ENCODE data around the gene TMEM92. TPM values are rescaled to one million over a fixed set of nuclear protein-coding genes. Genes with fewer than 3 reads are reported as not detected.

Gene TMEM92
- total RNA-seq, 4 donors from 2014 or later = 0.12 to 0.76 TPM; not detected in 2

GRCh38 chr17:50280068-50280467, 5.8 kb downstream of the TMEM92 start:
- peaks cover 0 to 13% (median 0%) of the 10 kb centered on the region in 4 donors for H3K27me3 ChIP-seq
- TF ChIP-seq POLR2A (IDR thresholded peaks at IDR 0.05) (no peak), CTCF (IDR thresholded peaks at IDR 0.05) (no peak)
- peaks cover 0 to 4% (median 0%) of the 10 kb centered on the region in 3 donors for H3K36me3 ChIP-seq
- no peak overlapping the region for H3K27ac ChIP-seq
- intact Hi-C loops (cut with DNase I) = no loop called here
- no peaks in the 10 kb centered on the region for H3K9me3 ChIP-seq
- no peak overlapping the region for H3K4me3 ChIP-seq
- H3K4me1 ChIP-seq = peaks cover 0 to 28% (median 5%) of the 10 kb centered on the region in 3 donors
- 36 to 47% methylated on average over 3 to 7 of the region's 8 CpGs for WGBS, 2 donors
- no peak for DNase-seq

GRCh38 chr17:50280801-50281441, 6.7 kb downstream of the TMEM92 start:
- H3K36me3 ChIP-seq = peaks cover 0 to 4% (median 0%) of the 10 kb centered on the region in 3 donors
- peaks cover 0 to 11% (median 0%) of the 10 kb centered on the region in 4 donors for H3K27me3 ChIP-seq
- no peak for DNase-seq
- TF ChIP-seq POLR2A (IDR thresholded peaks at IDR 0.05) (no peak), CTCF (IDR thresholded peaks at IDR 0.05) (no peak)
- intact Hi-C loops (cut with DNase I) = no loop called here
- no peak overlapping the region for H3K27ac ChIP-seq
- WGBS, 2 donors = 82 to 88% methylated on average over 7 of the region's 7 CpGs
- peaks cover 0 to 28% (median 5%) of the 10 kb centered on the region in 3 donors for H3K4me1 ChIP-seq
- no peak overlapping the region for H3K4me3 ChIP-seq
- no peaks in the 10 kb centered on the region for H3K9me3 ChIP-seq

- peaks cover 0 to 9% (median 0%) of the 10 kb centered on the region in 4 donors for H3K27me3 ChIP-seq
- TF ChIP-seq CTCF (IDR thresholded peaks at IDR 0.05) = no peak
- TF ChIP-seq POLR2A (IDR thresholded peaks at IDR 0.05) = no peak
- no peaks in the 10 kb centered on the region for H3K9me3 ChIP-seq
- peaks cover 0 to 20% (median 0%) of the 10 kb centered on the region in 3 donors for H3K4me1 ChIP-seq
- H3K4me3 ChIP-seq = no peak overlapping the region
- H3K36me3 ChIP-seq = peaks cover 0 to 4% (median 0%) of the 10 kb centered on the region in 3 donors
- DNase-seq = no peak
- intact Hi-C loops (cut with DNase I) = no loop called here
- no peak overlapping the region for H3K27ac ChIP-seq
- WGBS, 2 donors = 83 to 86% methylated on average over 4 of the region's 4 CpGs
These were observed 7.6 kb downstream of the TMEM92 start for GRCh38 chr17:50281739-50282401.

- Histone ChIP-seq H3K9me3 (no peaks in the 10 kb centered on the region), H3K4me3 (no peak overlapping the region), H3K4me1 (peaks cover 0 to 18% (median 9%) of the 10 kb centered on the region in 3 donors), H3K36me3 (peaks cover 0 to 4% (median 0%) of the 10 kb centered on the region in 3 donors), H3K27me3 (no peaks in the 10 kb centered on the region), H3K27ac (no peak overlapping the region)
- intact Hi-C loops (cut with DNase I) = no loop called here
- WGBS, 2 donors = 71 to 77% methylated on average over 10 of the region's 10 CpGs
- no peak for TF ChIP-seq POLR2A (IDR thresholded peaks at IDR 0.05)
- TF ChIP-seq CTCF (IDR thresholded peaks at IDR 0.05) = no peak
- DNase-seq = no peak
These were observed 9.0 kb downstream of the TMEM92 start for GRCh38 chr17:50283246-50283645.

- DNase-seq = no peak
- peaks cover 0 to 22% (median 13%) of the 10 kb centered on the region in 3 donors for H3K4me1 ChIP-seq
- no peak overlapping the region for H3K27ac ChIP-seq
- intact Hi-C loops (cut with DNase I) = no loop called here
- no peak overlapping the region for H3K4me3 ChIP-seq
- H3K9me3 ChIP-seq = no peaks in the 10 kb centered on the region
- no peaks in the 10 kb centered on the region for H3K27me3 ChIP-seq
- TF ChIP-seq POLR2A (IDR thresholded peaks at IDR 0.05) (no peak), CTCF (IDR thresholded peaks at IDR 0.05) (no peak)
- 78 to 85% methylated on average over 7 of the region's 7 CpGs for WGBS, 2 donors
- H3K36me3 ChIP-seq = peaks cover 0 to 4% (median 0%) of the 10 kb centered on the region in 3 donors
These were observed 9.4 kb downstream of the TMEM92 start for GRCh38 chr17:50283714-50284113.

All from esophagus squamous epithelium (tissue), 5 donors.